H1 (cell line): ENCODE data around the gene ARMH4. TPM values are rescaled to one million over a fixed set of nuclear protein-coding genes. Genes with fewer than 3 reads are reported as not detected.

Experiments
- CTCF ChIA-PET: fragments of 300-600 bp; sonication (Branson Sonifier 250); formaldehyde crosslinking; loops from one replicate; lab custom pipeline; 2021; ENCODE audit not compliant: partially characterized antibody; lab: Charles Lee
- POLR2A ChIA-PET: fragments of 300-600 bp; sonication (Branson Sonifier 250); formaldehyde crosslinking; loops from one replicate; lab custom pipeline; 2021; ENCODE audit warnings: inconsistent platforms; ENCODE audit not compliant: partially characterized antibody; lab: Charles Lee
- DNase-seq, 2 experiments: peaks; one replicate each; pipeline versions ENCODE4 v3.0.0 to v3.0.0-alpha.2; 2010 to 2022; ENCODE audit warnings: low spot score in 2 of 2, low read depth in 1 of 2, mixed read lengths in 1 of 2
- FAIRE-seq: peaks from 2 replicates; lab custom pipeline; 2011; peaks lifted over from hg19 to GRCh38; lab: Jason Lieb, UNC
- H2AFZ ChIP-seq: 2 replicates; pipeline ENCODE4 v1.8.1; 2012; ENCODE audit warnings: low read length, inconsistent platforms
- H2AK5ac ChIP-seq: 2 replicates; pipeline ENCODE4 v1.6.1; 2013; ENCODE audit warnings: low read depth, low read length
- H2BK120ac ChIP-seq: replicated peaks from 2 replicates; pipeline ENCODE3; 2013; ENCODE audit warnings: low read depth, low read length, inconsistent platforms
- H2BK12ac ChIP-seq: 2 replicates; pipeline ENCODE4 v1.6.1; 2013; ENCODE audit warnings: low read depth, low read length
- H2BK15ac ChIP-seq: 2 replicates; pipeline ENCODE4 v1.6.1; 2013; ENCODE audit warnings: low read length
- H2BK20ac ChIP-seq: 2 replicates; pipeline ENCODE4 v1.6.1; 2013; ENCODE audit warnings: low read length
- H2BK5ac ChIP-seq: 2 replicates; pipeline ENCODE4 v1.6.1; 2013; ENCODE audit warnings: low read depth, low read length
- H3K14ac ChIP-seq: 2 replicates; pipeline ENCODE4 v1.6.1; 2013; ENCODE audit warnings: inconsistent platforms; ENCODE audit not compliant: insufficient read length
- H3K18ac ChIP-seq: 2 replicates; pipeline ENCODE4 v1.6.1; 2013; ENCODE audit warnings: low read length; ENCODE audit errors: extremely low read depth
- H3K23ac ChIP-seq: 2 replicates; pipeline ENCODE4 v1.6.1; 2013; ENCODE audit warnings: inconsistent platforms; ENCODE audit not compliant: insufficient read length
- H3K23me2 ChIP-seq: 2 replicates; pipeline ENCODE4 v1.6.1; 2013; ENCODE audit warnings: low read depth, low read length
- H3K27ac ChIP-seq: 2 replicates; pipeline ENCODE4 v1.6.1; 2011; ENCODE audit warnings: low read depth, low read length, inconsistent platforms
- H3K27me3 ChIP-seq, 4 experiments: replicated peaks in 1 of 4; 1 replicate in 1 of 4; 2 replicates in 3 of 4; pipeline versions ENCODE4 v1.6.1 to v1.8.1; 2011 to 2013; ENCODE audit warnings: low read length in 3 of 4, mild to moderate bottlenecking in 3 of 4, inconsistent platforms in 2 of 4, mixed read lengths in 2 of 4, moderate library complexity in 1 of 4; ENCODE audit not compliant: control insufficient read depth in 3 of 4, insufficient read depth in 3 of 4; ENCODE audit errors: extremely low read depth in 1 of 4
- H3K36me3 ChIP-seq, 4 experiments: 2 replicates each; pipeline versions ENCODE4 v1.6.1 to v1.8.1; 2011 to 2013; ENCODE audit warnings: mild to moderate bottlenecking in 4 of 4, low read length in 3 of 4, moderate library complexity in 2 of 4, control low read depth in 1 of 4, inconsistent platforms in 1 of 4; ENCODE audit not compliant: insufficient read depth in 4 of 4, control insufficient read depth in 2 of 4
- H3K4ac ChIP-seq: replicated peaks from 2 replicates; pipeline ENCODE3; 2013; ENCODE audit warnings: low read length, low read depth, mixed read lengths, inconsistent platforms; ENCODE audit not compliant: insufficient read length
- H3K4me1 ChIP-seq, 4 experiments: replicated peaks in 1 of 4; 1 replicate in 1 of 4; 2 replicates in 3 of 4; pipeline versions ENCODE4 v1.6.1 to v1.8.1; 2011 to 2013; ENCODE audit warnings: low read length in 3 of 4, inconsistent platforms in 2 of 4, mixed read lengths in 1 of 4; ENCODE audit not compliant: insufficient read depth in 4 of 4, control insufficient read depth in 3 of 4
- H3K4me2 ChIP-seq, 2 experiments: 2 replicates each; pipeline versions ENCODE4 v1.6.1 to v1.8.1; 2011 to 2013; ENCODE audit warnings: low read depth in 2 of 2, low read length in 2 of 2, control low read depth in 1 of 2, inconsistent platforms in 1 of 2, mild to moderate bottlenecking in 1 of 2; ENCODE audit not compliant: insufficient read depth in 1 of 2
- H3K4me3 ChIP-seq, 4 experiments: fragments of 200-600, 300-600 bp in 1 of 4; sonication (generic), shearing (Covaris generic), sonication (Bioruptor Twin) in 1 of 4; 2 replicates each; pipeline versions ENCODE4 v1.5.1 to v1.8.1; 2011 to 2016; ENCODE audit warnings: low read length in 4 of 4, low read depth in 3 of 4, control low read depth in 2 of 4, inconsistent platforms in 2 of 4, mild to moderate bottlenecking in 2 of 4, mixed read lengths in 1 of 4, moderate library complexity in 1 of 4; ENCODE audit not compliant: insufficient read depth in 2 of 4; ENCODE audit errors: extremely low read depth in 1 of 4
- H3K56ac ChIP-seq: replicated peaks from 2 replicates; pipeline ENCODE3; 2013; ENCODE audit warnings: low read depth, mild to moderate bottlenecking, mixed read lengths, low read length, inconsistent platforms; ENCODE audit not compliant: insufficient read length
- H3K79me1 ChIP-seq: 2 replicates; pipeline ENCODE4 v1.6.1; 2013; ENCODE audit warnings: low read depth, low read length, control low read depth
- H3K79me2 ChIP-seq, 2 experiments: 2 replicates each; pipeline versions ENCODE4 v1.6.1 to v1.8.1; 2012 to 2013; ENCODE audit warnings: low read length in 2 of 2, mild to moderate bottlenecking in 2 of 2, inconsistent platforms in 1 of 2; ENCODE audit not compliant: insufficient read depth in 2 of 2, control insufficient read depth in 1 of 2
- H3K9ac ChIP-seq, 4 experiments: replicated peaks in 1 of 4; 1 replicate in 1 of 4; 2 replicates in 3 of 4; pipeline versions ENCODE4 v1.6.1 to v1.8.1; 2011 to 2013; ENCODE audit warnings: low read depth in 3 of 4, low read length in 3 of 4, control low read depth in 2 of 4, mild to moderate bottlenecking in 2 of 4, moderate library complexity in 2 of 4, inconsistent platforms in 1 of 4; ENCODE audit errors: extremely low read depth in 1 of 4
- H3K9me3 ChIP-seq, 2 experiments: 2 replicates each; pipeline versions ENCODE4 v1.6.1 to v1.8.1; 2012 to 2013; ENCODE audit warnings: mild to moderate bottlenecking in 2 of 2, moderate library complexity in 2 of 2, control low read depth in 1 of 2, inconsistent platforms in 1 of 2, low read depth in 1 of 2, low read length in 1 of 2, mixed read lengths in 1 of 2; ENCODE audit not compliant: insufficient read depth in 2 of 2
- H4K20me1 ChIP-seq, 2 experiments: replicated peaks in 1 of 2; 2 replicates each; pipeline versions ENCODE3 to v1.8.1; 2011 to 2013; ENCODE audit warnings: inconsistent platforms in 2 of 2, low read length in 2 of 2, mild to moderate bottlenecking in 1 of 2; ENCODE audit not compliant: insufficient read depth in 2 of 2, control insufficient read depth in 1 of 2
- H4K5ac ChIP-seq: 2 replicates; pipeline ENCODE4 v1.6.1; 2013; ENCODE audit warnings: low read length, low read depth, mixed read lengths, inconsistent platforms; ENCODE audit not compliant: insufficient read length
- H4K8ac ChIP-seq: 2 replicates; pipeline ENCODE4 v1.8.0; 2013; ENCODE audit warnings: mild to moderate bottlenecking, moderate library complexity, low read length, inconsistent platforms; ENCODE audit not compliant: insufficient read depth; ENCODE audit errors: extremely low read depth
- H4K91ac ChIP-seq: replicated peaks from 2 replicates; pipeline ENCODE3; 2013; ENCODE audit warnings: low read length, mixed read lengths, inconsistent platforms; ENCODE audit not compliant: insufficient read length
- ATF2 ChIP-seq: IDR thresholded peaks from 2 replicates; pipeline ENCODE4 v1.6.1; 2012; ENCODE audit warnings: low read length, inconsistent platforms
- BCL11A ChIP-seq, 2 experiments: IDR thresholded peaks; one replicate each; pipeline ENCODE4 v1.6.1; 2011; ENCODE audit warnings: low read depth in 2 of 2, low read length in 2 of 2, mild to moderate bottlenecking in 2 of 2
- CEBPB ChIP-seq: IDR thresholded peaks from 2 replicates; pipeline ENCODE4 v1.6.1; 2012; ENCODE audit warnings: low read depth, low read length
- CHD2 ChIP-seq: IDR thresholded peaks from 2 replicates; pipeline ENCODE4 v1.6.1; 2012; ENCODE audit warnings: low read length, improper control_type of control experiment
- KDM1A ChIP-seq: fragments of 200-600, 300-600 bp; sonication (generic); IDR thresholded peaks from 2 replicates; pipeline ENCODE4 v1.7.1; 2016; ENCODE audit warnings: mild to moderate bottlenecking, low read length, borderline replicate concordance
- POLR2A ChIP-seq, 2 experiments: IDR thresholded peaks; 1 replicate in 1 of 2; 2 replicates in 1 of 2; pipeline ENCODE4 v1.6.1; 2011; ENCODE audit warnings: low read depth in 2 of 2, low read length in 2 of 2, mild to moderate bottlenecking in 2 of 2; ENCODE audit errors: control extremely low read depth in 1 of 2
- RNF2 ChIP-seq: fragments of 200-900, 300-1000 bp; sonication (generic); IDR thresholded peaks from 2 replicates; pipeline ENCODE4 v1.7.1; 2016; ENCODE audit warnings: borderline replicate concordance, low read depth, mild to moderate bottlenecking, antibody characterized with exemption, low read length; ENCODE audit not compliant: poor library complexity, severe bottlenecking; ENCODE audit errors: missing control alignments
- SRF ChIP-seq: IDR thresholded peaks from 2 replicates; pipeline ENCODE4 v1.6.1; 2011; ENCODE audit warnings: mild to moderate bottlenecking, low read depth, low read length, moderate library complexity
- TAF1 ChIP-seq: IDR thresholded peaks from 2 replicates; pipeline ENCODE4 v1.6.1; 2011; ENCODE audit warnings: mild to moderate bottlenecking, low read depth, low read length
- WGBS, 2 experiments: shearing (Covaris generic) in 1 of 2; methylation state at CpG; one replicate each; pipeline versions ENCODE4 v1.1.6 to v1.1.7; 2013 to 2015; ENCODE audit warnings: low lambda C conversion rate in 2 of 2, mixed read lengths in 2 of 2, inconsistent platforms in 1 of 2, low coverage in 1 of 2, missing lambda C conversion rate in 1 of 2; ENCODE audit not compliant: insufficient replicate concordance in 2 of 2, insufficient coverage in 1 of 2, insufficient read length in 1 of 2; ENCODE audit errors: extremely low coverage in 1 of 2, missing lambda C conversion rate in 1 of 2; 5-methylcytosine and 5-hydroxymethylcytosine counted together
- polyA plus RNA-seq, 7 experiments: library from polyadenylated mRNA; depleted of rRNA in 3 of 7; stranded (reverse) in 5 of 7; unstranded in 2 of 7; fragments of >200 nt in 5 of 7; fragments of 200-250 nt in 2 of 7; gene quantifications; 1 replicate in 5 of 7; 2 replicates in 1 of 7; 4 replicates in 1 of 7; pipeline versions ENCODE4 v1.2.1 to v1.2.3, GENCODE V29; 2011 to 2013; ENCODE audit warnings: missing spikeins in 2 of 7, mixed read lengths in 2 of 7
- total RNA-seq: library from RNA; stranded (reverse); fragmentation: NEBNext Ultra II Directional; extraction: Animal tissue kit (Norgen Biotek cat#: 25700); gene quantifications from 2 replicates; pipeline ENCODE4 v1.2.1, GENCODE V29; 2021
- TF ChIP-seq, protein P1 (sequence below): IDR thresholded peaks from 2 replicates; pipeline ENCODE4 v1.6.1; 2012; ENCODE audit warnings: inconsistent platforms

The ARMH4 gene
- total and polyA plus RNA-seq, 2 of the 8 experiments (the other 6 are each of a cell fraction or from before 2014, with no cell fraction given), result 7.1 to 25.4 TPM

GRCh38 chr14:57982804-57983634 is 169.0 kb downstream of the ARMH4 start:
- Histone ChIP-seq H3K18ac (no peak overlapping the region), H3K4ac (no peak overlapping the region), H2BK20ac (no peak overlapping the region), H3K9ac (no peak overlapping the region), H3K4me2 (no peak overlapping the region), H3K56ac (no peak overlapping the region), H2BK120ac (no peak overlapping the region), H4K20me1 (no peaks in the 10 kb centered on the region), H2BK12ac (no peak overlapping the region), H3K27me3 (no peaks in the 10 kb centered on the region), H2BK15ac (no peak overlapping the region), H4K91ac (no peak overlapping the region), H3K9me3 (no peaks in the 10 kb centered on the region), H3K36me3 (no peaks in the 10 kb centered on the region), H3K14ac (no peak overlapping the region), H2AFZ (peak overlapping the region; percentile 70), H4K8ac (no peak overlapping the region), H3K4me3 (no peak overlapping the region), H3K79me1 (no peaks in the 10 kb centered on the region), H3K79me2 (no peaks in the 10 kb centered on the region), H4K5ac (no peak overlapping the region), H3K23ac (no peak overlapping the region), H3K4me1 (no peaks in the 10 kb centered on the region; a peak in 2 of 7 replicates), H2AK5ac (no peak overlapping the region), H2BK5ac (no peak overlapping the region), H3K23me2 (no peaks in the 10 kb centered on the region), H3K27ac (no peak overlapping the region)
- CTCF ChIA-PET, result interaction anchor here (0.6 to 1.7 kb wide), 5 partner anchors 9 to 497 kb away, joined by 3 to 6 read pairs (median 4); no protein-coding TSS in a partner anchor
- WGBS, 2 experiments, result 76% methylated on average over 8 of the region's 8 CpGs; no CpG with 5 or more reads in 1 of the 2 experiments
- POLR2A ChIA-PET, result interaction anchor here (0.6 kb wide), 1 partner anchor 1696 kb away, joined by 3 read pairs; no protein-coding TSS in a partner anchor
- DNase-seq (no peak), FAIRE-seq (no peak)
- TF ChIP-seq KDM1A (no peak), POLR2A (IDR thresholded peaks at IDR 0.05; ENCODE audit: control extremely low read depth in 1 of 2, low read depth in 2 of 2, low read length in 2 of 2) (no peak), RNF2 (no peak), TAF1 (no peak), ATF2 (no peak), BCL11A (IDR thresholded peaks at IDR 0.05; ENCODE audit: low read depth in 2 of 2, low read length in 2 of 2) (no peak), CEBPB (no peak), CHD2 (no peak), SRF (no peak)
- TF ChIP-seq, protein P1, sequence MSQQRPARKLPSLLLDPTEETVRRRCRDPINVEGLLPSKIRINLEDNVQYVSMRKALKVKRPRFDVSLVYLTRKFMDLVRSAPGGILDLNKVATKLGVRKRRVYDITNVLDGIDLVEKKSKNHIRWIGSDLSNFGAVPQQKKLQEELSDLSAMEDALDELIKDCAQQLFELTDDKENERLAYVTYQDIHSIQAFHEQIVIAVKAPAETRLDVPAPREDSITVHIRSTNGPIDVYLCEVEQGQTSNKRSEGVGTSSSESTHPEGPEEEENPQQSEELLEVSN, result no peak
